CMK (cell line): ENCODE measurements around the gene FRS3.

ENCODE experiments used
- DNase-seq: peaks from one replicate; pipeline ENCODE4 v3.0.0-alpha.2; 2010; ENCODE audit warnings: low read depth

The FRS3 gene

DNA sequence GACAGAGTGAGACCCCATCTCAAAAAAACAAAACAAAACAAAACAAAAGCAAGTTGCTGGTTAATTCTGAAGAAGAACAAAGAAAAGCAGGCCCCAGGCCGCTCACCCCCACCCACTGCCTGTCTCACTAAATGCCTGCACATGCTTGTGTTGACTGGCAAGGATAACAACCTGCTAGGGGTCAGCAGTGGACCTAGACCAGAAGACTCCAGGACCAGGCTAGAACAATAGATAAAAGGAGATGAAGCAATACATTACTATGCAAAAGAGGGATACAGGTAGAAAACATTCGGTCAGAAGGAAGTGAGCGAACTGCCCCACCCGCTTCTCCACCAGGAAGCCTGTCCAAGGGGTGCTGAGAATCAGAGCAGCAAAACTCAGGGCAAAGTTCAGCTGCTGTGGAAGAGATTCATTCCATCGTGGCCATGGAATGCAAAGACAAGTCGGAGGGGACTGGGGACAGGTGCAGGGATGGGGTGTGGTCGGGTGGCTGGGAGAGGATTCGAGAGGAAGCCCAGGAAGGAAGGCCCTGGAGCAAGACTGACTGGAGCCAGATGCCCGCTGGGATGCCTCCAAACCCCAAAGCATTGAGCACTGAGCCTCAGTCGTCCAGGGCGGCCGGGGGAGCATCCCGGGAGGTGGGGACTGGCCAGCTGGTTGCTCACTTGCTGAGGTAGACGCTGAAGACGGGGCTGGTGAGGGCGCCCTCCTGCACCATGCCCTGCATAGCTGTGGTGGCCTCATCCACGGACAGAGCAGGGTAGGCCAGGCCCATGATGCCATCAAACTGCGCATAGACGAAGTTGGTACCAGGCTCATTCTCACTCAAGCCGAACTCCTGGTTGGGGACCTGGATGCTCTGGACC is 37.8 kb downstream of the FRS3 start:
- no peak for DNase-seq

DNA sequence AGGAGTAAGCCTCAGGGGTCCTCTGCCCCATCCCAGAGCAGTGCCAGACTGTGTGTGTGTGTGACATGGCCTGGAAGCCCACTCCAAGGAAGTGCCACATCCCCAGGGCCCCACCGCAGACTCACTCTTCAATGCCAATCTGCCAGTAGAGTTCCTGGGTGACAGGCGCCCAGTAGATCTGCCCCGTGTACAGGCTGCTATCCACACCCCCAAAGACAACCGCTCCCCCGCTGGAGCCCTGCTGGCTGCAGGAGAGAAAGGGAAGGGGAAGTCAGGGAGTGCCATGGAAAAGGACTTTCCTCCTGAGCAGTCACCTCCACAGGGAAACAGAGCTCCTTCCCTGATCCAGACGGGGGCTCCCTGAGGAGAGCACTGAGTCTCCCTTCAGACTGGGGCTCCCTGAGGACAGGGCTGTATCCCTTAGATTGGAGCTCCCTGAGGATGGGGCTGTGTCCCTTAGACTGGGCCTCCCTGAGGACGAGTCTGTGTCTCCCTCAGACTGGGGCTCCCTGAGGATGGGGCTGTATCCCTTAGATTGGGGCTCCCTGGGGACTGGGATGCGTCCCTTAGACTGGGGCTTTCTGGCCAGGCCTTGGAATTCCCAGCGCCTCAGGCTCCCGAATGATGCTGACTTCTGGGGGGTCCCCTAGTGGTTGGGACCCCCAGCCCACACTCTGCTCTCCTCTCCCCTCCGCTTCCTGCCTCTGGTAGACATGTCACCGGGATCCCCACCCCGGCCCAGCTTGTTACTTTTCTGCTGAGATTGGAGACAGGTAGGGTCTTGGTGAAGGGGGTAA is 39.1 kb downstream of the FRS3 start:
- DNase-seq = no peak

DNA sequence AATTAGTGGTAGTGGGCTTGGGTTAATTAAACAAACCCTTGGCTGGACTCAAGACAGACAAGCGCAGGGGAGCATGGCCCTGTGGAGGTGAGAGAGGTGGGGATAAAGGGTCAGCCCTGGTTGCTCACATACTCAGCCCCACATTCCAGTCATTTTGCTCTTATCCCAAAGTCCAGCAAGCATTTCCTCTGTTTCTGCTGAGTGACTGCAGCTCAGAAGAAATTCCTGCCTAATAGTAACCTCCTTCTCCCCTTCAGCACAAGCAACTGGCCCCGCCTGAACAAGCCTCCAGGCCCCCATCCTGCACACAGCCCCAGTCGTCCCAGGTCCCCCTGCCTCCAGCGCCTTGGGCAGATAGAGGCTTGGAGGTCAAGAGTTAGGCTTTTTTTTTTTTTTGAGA is 40.7 kb downstream of the FRS3 start:
- DNase-seq = no peak

DNA sequence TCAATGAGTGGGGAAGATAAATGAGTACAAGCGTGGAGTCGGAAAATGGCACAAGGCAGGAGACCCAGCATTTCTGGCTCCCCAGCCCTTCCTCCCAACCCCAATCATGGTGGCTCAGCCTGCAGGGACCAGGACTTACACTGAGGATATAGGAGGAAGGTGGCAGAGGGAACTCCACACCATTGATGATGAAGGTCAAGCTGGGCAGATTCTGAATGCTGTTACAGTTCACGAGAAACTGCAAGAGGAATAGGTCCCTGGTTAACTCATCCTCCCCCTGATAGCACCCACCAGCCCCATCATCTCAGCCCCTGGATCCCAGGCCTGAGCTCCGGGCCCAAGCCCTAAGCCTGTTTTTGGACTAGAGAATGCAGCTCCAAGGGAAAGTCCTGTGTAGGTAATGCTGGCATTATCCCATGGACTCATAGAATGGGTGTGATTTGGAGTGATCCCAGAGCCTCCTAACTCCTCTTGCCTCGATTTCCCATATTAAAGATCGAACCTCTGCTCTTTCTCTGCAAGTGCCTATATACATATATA is 42.0 kb downstream of the FRS3 start:
- DNase-seq = no peak

DNA sequence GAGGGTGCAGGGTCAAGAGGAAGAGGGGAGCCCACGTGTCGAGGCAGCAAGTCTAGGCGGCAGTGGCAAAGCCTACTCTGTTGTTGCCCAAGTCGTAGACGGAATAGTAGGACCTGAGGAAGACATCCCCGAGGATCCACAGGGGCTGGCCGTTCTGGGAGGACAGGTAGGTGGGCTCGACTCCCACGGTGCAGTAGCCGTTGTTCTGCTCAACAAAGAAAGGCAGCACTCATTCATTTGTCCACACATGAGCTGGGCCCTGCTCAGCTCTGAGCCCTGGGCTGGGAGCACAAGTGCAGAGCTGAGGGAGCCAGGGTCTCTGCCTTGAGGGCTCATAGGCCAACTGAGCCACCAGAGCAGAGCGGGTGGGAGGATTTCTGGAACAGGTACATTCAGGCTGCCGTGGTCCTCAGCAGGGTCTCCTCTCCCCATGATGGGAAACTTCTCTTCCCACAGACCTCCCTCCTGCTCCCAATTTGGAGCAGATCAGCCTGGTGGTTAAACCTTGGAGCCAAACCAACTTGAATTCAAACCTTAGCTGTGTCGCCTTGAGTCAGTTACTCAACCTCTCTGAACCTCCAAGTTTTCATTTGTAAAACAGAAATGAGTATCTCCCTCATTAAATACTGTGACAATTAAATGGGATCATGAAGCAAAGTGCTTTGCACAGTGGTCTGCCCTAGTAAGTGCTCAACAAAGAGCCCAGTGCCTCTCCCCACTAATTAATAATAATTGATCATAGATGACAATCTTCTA is 42.7 kb downstream of the FRS3 start:
- DNase-seq = no peak

DNA sequence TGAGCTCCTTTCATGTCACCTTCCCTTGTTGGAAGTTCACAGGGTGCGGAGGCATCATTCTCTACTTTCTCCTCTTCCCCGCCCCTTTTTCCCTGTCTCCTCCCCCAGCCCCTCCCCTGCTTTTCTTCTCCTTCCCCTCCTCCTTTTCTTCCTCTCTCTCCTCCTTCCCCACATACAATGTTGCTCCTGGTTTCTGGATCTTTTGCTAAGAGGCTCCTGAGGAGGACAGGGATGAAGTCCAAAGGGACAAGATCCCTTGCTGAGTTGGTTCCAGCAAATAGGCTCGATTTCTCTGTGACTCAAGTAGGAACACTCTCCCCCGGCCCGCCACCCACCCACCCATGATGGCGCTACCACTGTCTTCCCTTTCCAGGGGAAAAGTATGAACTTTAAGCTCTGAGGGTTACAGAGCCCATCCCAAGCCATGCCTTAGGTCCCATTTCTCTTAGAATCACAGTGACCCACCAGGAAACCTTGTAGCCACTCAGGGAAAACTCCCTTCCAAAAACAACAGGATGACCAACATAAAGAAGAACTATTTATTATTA is 43.4 kb downstream of the FRS3 start:
- DNase-seq = no peak

DNA sequence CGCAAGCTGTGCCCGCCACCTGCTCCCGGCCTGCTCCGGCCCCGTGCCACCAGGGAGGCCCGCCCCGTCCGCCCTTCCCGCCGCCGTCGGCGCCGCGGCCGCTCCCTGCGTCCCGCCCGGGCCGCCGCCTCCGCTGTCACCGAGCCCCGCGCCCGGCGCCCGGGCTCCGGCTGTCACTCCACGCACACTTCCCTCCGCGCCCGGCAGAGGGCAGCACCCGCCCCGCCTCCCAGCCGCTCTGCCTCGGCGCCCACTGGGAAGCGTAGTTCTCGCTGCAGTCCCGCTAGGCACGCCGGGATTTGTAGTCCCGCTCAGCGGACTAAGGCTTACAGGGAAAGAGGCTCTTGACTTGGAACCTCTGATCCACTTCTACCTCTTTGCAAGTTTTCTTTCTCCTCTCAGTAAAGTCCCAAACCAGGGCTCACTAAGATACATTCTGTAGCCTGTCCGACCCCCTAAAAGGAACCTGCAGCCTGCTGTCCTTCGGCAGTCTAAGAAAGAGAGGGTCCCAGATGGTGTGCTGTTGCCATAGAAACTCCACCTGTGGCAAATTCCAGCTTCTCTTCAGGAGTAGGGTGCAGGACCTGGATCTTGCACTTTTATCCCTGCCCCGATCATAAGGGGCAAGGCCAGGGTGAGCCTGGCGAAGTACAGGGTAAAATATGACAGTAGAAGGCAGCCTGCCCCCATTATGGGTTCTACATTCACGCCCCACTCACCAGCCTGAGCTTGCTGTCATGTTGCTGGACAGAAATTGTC is 44.1 kb downstream of the FRS3 start, which contains the start of gene TFEB:
Gene TFEB (minus strand): TSS at position 182 of the 759 bp plus-strand sequence. CDS start 44,395 bp downstream, outside the sequence.
- no peak for DNase-seq

DNA sequence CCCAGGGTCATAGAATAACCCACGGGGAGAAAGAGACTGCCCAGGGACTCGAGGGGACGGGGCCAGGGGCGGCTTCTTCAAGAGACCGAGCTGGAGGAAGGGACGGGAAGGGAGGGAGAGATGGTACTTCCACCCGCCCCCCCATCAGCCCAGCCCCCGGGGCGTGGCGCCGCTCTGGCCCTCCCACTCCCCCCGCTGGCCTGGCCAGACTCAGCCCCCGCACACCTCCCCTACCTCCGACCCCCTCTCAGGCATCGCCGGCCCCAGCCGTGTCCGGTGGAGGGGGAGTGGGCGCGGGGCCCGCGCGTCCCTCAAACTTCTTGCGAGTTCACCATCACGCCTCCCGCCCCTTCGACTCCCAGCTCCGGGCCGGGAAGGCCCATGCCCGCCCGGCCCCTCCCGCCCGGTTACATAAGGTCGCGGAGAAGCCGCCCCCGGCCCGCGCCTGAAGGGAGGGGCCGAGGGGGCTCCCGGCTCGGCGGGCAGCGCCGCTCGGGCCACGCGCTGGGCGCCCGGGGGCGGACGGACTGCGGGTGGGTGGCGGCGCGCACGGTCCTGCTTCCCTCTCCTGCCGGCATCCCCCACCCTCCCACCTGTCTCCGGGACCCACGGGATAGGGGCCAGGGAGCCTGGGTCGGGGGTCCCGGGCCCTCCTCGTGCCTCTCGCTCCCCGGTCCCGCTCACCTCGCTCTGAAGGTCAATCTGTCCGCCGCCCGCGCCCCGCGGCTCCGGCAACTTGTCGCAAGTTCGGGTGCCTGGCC is 44.9 kb downstream of the FRS3 start:
- no peak for DNase-seq

DNA sequence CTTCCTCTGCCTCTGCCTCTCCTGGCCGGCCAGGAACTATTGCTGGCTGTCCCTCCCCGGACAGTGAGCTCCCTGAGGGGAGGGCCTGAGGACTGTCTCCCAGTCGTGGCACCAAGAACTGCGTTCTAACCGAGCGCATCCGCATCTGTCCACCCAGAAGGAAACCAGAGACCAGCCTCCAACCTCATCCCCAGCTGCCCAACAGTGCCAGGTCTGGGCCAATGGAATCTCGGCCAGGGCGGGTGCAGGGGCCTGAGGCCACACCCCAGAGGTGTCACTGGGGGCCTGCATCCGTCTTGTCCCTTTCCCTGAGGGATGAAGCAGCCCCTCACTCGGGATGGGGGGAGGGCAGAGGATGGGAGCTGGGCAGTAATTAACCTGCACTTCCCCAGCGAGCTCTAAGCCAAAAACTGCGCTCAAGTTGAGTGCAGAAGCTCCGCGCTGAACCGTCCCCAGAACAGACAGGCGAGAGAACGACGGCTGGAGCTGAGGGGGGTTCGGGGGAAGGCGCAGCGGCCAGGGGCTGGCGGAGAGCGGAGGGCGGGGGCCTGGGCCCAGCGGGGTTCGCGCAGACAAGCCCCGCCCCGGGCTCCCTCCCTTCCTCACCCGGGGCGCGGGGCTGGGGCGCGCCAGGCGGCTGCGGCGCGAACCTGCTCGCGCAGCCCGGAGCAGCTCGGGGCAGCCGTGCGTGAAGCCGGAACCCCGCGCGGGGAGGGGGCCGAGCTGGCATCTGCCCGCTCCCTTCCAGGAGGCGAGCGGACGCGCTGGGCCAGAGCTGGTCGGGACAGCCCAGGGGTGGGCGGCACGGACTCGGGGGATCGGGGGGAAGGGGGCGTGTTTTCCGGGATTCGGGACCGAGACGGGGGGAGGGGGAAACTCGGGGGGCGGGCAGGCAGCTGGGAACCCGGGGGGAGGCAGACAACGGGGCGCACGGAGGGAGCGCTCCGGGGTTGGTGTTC is 45.7 kb downstream of the FRS3 start:
- DNase-seq = no peak

DNA sequence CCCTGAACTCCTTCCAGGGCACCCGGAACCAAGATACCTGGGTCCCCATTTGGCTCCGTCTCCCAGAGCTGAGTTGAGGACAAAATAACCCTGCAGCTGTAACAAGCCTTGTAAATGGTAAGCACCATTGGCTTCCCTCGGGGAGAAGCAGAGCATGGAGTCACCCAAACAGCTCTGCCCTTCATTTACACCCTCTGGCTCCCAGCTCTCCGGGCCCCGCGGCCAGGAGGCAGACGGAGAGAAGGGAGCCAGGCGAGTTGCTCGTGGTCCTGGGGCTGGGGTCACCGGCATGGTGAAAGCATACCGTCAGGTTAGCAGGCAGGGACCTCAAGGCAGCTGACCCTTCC is 46.4 kb downstream of the FRS3 start:
- no peak for DNase-seq

DNA sequence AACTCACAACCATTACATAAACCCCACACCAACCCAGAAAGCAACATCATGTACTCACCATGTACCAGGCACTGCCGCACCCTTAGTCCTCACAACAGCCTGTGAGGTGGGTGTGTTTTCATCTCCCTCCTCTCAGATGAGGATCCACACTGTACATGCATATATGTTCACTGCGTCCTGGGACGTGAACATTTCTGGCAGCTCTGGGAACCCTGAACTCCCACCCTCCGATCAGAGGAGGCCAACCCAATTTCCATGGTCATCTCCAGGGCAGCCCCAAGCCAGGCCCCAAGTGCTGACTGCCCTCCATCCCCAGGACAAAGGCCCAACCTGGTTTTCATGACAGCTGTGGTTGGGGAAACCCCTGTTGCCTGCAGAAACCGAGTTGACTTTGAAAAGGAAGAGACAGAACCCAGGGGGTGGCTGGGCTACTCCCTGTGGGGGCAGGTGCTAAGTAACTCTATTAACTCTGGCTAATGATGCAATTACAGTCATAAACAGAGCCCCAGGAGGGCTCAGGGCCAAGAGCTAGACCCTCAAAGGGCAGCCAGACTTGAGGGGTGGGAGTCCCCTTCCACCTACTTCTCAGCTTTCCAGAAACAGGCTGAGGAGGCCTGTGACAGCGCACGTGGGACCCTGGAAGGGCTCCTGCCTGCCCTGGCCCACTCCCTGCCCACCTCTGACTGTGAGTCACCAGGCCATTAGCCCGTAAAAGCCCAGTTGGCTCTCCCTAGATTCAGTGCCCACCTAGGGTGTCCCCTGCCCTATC is 46.9 kb downstream of the FRS3 start:
- no peak for DNase-seq

DNA sequence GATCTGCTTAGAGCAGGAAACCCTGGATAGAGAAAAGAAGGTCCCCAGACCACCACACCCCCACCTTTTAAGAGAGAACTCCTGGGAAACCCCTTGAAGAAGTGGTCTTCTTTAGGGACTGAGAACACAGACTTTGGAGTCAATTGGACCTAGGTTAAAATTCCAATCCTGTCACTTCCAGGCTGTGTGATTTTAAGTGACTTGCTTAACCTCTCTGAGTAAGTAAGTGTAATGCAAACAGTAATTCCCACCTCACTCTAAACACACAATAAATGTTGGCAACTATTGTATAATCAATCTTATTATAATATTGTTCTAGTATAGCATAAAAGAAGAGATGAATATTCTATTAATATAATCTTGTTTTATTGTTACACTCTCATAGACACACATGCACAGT is 47.6 kb downstream of the FRS3 start:
- DNase-seq = no peak

DNA sequence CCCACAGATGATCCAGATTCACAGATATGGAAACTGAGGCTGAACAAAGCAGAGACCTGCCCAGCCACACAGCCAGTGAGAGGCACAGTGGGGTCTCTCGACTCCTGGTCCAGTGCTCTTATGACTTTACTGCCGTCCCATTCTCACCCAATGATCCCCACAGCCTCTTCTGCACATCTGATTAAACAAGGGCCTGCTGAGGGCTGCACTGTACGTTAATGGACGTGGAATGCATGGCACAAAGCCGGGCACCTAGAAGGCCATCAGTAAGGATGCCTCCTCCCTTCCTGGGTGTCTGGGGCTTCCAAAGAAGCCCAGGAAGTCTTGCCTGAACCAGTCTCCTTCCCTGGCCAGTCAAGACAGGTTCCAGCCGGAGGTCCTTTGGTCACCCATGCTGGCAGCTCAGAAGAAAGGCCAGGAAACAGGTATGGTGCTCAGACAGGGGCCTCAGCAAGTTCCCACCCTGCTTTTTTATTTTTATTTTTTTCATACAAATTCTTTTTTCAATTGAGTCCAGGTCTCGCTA is 48.1 kb downstream of the FRS3 start:
- DNase-seq = no peak

DNA sequence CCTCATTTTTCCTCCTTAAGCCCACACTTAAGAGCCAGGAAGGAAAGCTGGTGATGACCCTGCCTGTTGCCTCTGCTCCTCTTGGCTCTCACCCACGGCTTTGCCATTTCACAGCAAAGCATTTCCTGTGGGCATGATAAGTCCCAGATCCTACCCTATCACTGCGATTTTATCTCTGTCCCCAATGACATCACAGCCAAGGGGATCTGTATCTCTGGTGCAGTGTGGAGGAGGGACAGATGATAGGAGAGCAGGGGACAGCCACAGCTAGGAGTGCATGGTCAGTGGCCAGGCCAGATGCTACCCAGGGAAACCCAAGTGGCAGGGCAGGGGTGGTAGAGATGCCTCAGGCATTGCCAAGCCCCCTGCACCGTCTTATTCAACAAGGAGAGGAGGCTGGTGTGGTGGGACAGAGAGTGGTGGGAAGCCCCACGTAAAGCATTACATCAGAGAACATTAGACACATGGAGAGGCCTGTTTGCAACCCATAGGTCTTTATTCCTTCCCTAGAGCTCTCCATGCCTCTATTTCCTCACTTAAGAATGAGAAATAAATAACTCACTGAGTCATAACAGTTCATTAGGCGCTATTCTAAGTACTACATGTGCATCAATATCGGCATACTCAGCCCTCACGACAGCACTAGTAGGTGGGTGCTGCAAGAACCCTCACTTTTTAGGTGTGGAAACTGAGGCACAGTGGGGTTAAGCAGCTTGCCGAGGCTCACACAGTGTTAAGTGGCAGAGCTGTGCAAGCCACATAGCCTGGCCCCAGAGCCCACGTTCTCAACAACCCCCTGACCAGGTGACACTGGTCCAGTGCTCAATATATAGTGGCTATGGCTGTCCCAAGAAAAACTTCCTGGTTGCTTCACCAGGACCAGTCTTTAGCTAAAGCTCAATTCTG is 48.9 kb downstream of the FRS3 start:
- no peak for DNase-seq

DNA sequence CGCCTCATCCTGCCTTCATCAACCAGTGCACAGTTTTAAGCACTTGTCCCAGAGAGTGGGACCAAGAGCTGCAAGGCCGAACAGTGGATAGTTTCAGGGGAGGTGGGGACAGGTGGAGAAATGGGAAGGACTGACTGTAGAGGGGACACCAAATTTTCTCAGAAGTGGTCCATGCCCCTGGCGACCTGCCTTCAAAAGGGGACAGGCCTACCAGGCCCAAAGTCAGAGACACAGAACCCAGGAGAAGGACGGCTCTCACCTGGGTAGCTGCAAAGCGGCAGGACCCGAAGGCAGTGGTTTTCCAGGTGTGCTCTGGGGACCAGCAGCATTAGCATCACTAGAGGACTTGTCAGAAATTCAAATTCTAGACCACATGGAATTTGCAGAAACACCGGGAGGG is 50.1 kb downstream of the FRS3 start:
- DNase-seq = no peak

DNA sequence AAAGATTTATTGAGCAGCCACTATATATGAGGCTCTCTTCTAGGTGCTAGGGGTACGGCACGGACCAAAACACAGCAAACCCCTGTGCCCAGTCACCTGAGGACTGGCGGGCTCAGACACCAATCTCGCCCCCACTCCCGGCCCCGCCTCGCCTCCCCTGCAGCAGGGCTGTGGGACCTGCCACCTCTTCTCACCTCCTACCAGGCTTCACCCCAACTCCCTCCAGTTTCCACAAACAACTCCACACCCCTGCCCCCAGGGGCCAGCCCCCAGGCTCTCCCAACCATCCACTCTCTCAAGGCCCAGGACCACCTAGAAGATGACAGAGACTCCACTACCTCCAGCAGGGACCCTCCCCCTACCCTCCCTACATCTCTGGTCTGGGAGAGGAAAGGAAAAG is 50.7 kb downstream of the FRS3 start:
- no peak for DNase-seq
